ENCODE results near the gene PIGR. TPM values are rescaled to one million over a fixed set of nuclear protein-coding genes. Genes with fewer than 3 reads are reported as not detected.

Gene PIGR
- total and polyA plus RNA-seq, 9 of the 15 experiments (the other 6 are each of a cell fraction or from before 2014, with no cell fraction given) = 0.01 to 1.5 (median 0.03) TPM; not detected in 4

GRCh38 chr1:206955476-206956451 is 9.5 kb upstream of the PIGR start:
- Histone ChIP-seq H3K4me2 (ENCODE audit: insufficient read depth, low read length) (peak overlapping the region; percentile 7; the same call in 1 of the 2 replicates), H3K36me3 (ENCODE audit: control insufficient read depth, insufficient read depth, low read length) (no peaks in the 10 kb centered on the region), H3K9ac (ENCODE audit: insufficient read depth in 1 of 2, low read depth in 2 of 2, low read length in 2 of 2) (peak overlapping the region in 1 of 2 experiments; percentile 27; a peak in 1 of 4 replicates), H2AFZ (ENCODE audit: low read depth, low read length) (peak overlapping the region; percentile 95), H3K27me3 (ENCODE audit: control insufficient read depth in 2 of 2, insufficient read depth in 2 of 2, low read length in 2 of 2) (no peaks in the 10 kb centered on the region), H3K79me2 (ENCODE audit: control insufficient read depth, insufficient read depth, low read length) (no peaks in the 10 kb centered on the region), H3K4me3 (no peak overlapping the region), H3K27ac (ENCODE audit: extremely low read depth, low read depth, low read length) (0 out of 3 replicates have a peak overlapping the region, but pooled peaks have one; percentile 12), H3K4me1 (replicated peaks in 1 of 2; ENCODE audit: control insufficient read depth in 2 of 2, insufficient read depth in 2 of 2, low read length in 2 of 2) (peaks cover 11 to 24% of the 10 kb centered on the region in 2 experiments; a peak in 4 of 5 replicates), H3K9me1 (ENCODE audit: control insufficient read depth, insufficient read depth, low read length) (no peaks in the 10 kb centered on the region), H3K9me3 (replicated peaks; ENCODE audit: control insufficient read depth, insufficient read depth, low read depth, low read length) (no peaks in the 10 kb centered on the region), H4K20me1 (replicated peaks; ENCODE audit: control insufficient read depth, insufficient read depth, low read length) (no peaks in the 10 kb centered on the region)
- ChIA-PET POLR2A (interaction anchor here (0.6 to 2.1 kb wide), 8 partner anchors 9 to 782 kb away, joined by 3 to 9 read pairs (median 4); partner anchors contain the start of gene PIGR), CTCF (ENCODE audit: low intra/inter-chr PET ratio) (no interaction called here)
- peak; percentile 62 to 70 (median 64) for DNase-seq (ENCODE audit: extremely low read depth in 1 of 4, low spot score in 3 of 4)
- ATAC-seq = peak; percentile 81
- in situ Hi-C loops (cut with MboI) (no loop called here), intact Hi-C loops (cut with micrococcal nuclease) (no loop called here)
- no TSS peak for BruUV-seq (replicated peaks)
- WGBS (ENCODE audit: insufficient coverage, low coverage, missing lambda C conversion rate) = 41% methylated on average over 11 of the region's 11 CpGs
- peak; percentile 74 for FAIRE-seq
- TF ChIP-seq MEF2D (tag; conservative IDR thresholded peaks at IDR 0.05; ENCODE audit: low read depth) (no peak), NR1H2 (CRISPR knock-in tag; IDR thresholded peaks at IDR 0.05) (no peak), SPI1 (IDR thresholded peaks at IDR 0.05; ENCODE audit: borderline replicate concordance, low read depth, low read length) (no peak), E2F6 (IDR thresholded peaks at IDR 0.05; ENCODE audit: borderline replicate concordance in 1 of 2, extremely low read depth in 1 of 2, insufficient read depth in 1 of 2, insufficient read length in 1 of 2, low read depth in 1 of 2, low read length in 1 of 2, poor library complexity in 1 of 2, severe bottlenecking in 1 of 2) (peak in 1 of 2 experiments; percentile 68), RCOR1 (IDR thresholded peaks at IDR 0.05; ENCODE audit: borderline replicate concordance in 1 of 2, low read depth in 2 of 2, low read length in 2 of 2) (peak in 1 of 2 experiments; percentile 88; a peak in 2 of 4 replicates), TGIF2 (CRISPR knock-in tag; IDR thresholded peaks at IDR 0.05) (no peak), EP400 (IDR thresholded peaks at IDR 0.05) (peak; percentile 49; the same call in 1 of the 2 replicates), FOXP1 (CRISPR knock-in tag; IDR thresholded peaks at IDR 0.05) (no peak), CEBPB (tag; IDR thresholded peaks at IDR 0.05) (peak; percentile 65), LARP7 (IDR thresholded peaks at IDR 0.05) (no peak), ZNF592 (IDR thresholded peaks at IDR 0.05) (peak; percentile 83)
